Astrocyte of the hippocampus (primary cell): Measurements from ENCODE around the gene MIDN.
"Not testable (repeated sequence)": the region's sequence is repeated elsewhere in the genome, so short reads cannot be mapped to it uniquely, and the experiment has no call there.

ENCODE experiments used
- DNase-seq: peaks from one replicate; pipeline ENCODE4 v3.0.0; 2011; ENCODE audit warnings: low read depth, low spot score

The MIDN gene

GRCh38 chr19:1248139-1248785 lies at the start of gene MIDN:
Gene MIDN, plus strand, starts transcription at chr19:1248583. Its CDS starts 1,714 bp downstream, at chr19:1250297.
- peak; percentile 95 for DNase-seq

GRCh38 chr19:1199531-1199930 lies 48.9 kb upstream of the MIDN start:
- DNase-seq: no peak

- not testable (repeated sequence) for DNase-seq
Observed at GRCh38 chr19:1200614-1201013, 47.8 kb upstream of the MIDN start.

- peak; percentile 99 for DNase-seq
Observed at GRCh38 chr19:1205114-1206099, 43.0 kb upstream of the MIDN start, which contains the start of gene STK11. Gene STK11, plus strand, starts transcription at chr19:1205778. Its CDS starts 1,136 bp downstream, at chr19:1206914.

GRCh38 chr19:1206150-1206863 lies 42.1 kb upstream of the MIDN start:
- DNase-seq: no peak

- DNase-seq: peak; percentile 54
Observed at GRCh38 chr19:1206864-1207450, 41.4 kb upstream of the MIDN start.

- DNase-seq: not testable (repeated sequence)
Observed at GRCh38 chr19:1208830-1209229, 39.6 kb upstream of the MIDN start.

GRCh38 chr19:1210227-1210538 lies 38.2 kb upstream of the MIDN start:
- no peak for DNase-seq

GRCh38 chr19:1211494-1212234 lies 36.7 kb upstream of the MIDN start:
- DNase-seq: no peak

GRCh38 chr19:1213391-1214286 lies 34.7 kb upstream of the MIDN start:
- peak; percentile 62 for DNase-seq

- no peak for DNase-seq
Observed at GRCh38 chr19:1214299-1214861, 34.0 kb upstream of the MIDN start.

GRCh38 chr19:1214862-1215731 lies 33.3 kb upstream of the MIDN start:
- peak; percentile 85 for DNase-seq

GRCh38 chr19:1216756-1217155 lies 31.6 kb upstream of the MIDN start:
- no peak for DNase-seq

- DNase-seq: no peak
Observed at GRCh38 chr19:1217366-1217765, 31.0 kb upstream of the MIDN start.

- DNase-seq: no peak
Observed at GRCh38 chr19:1218751-1219567, 29.4 kb upstream of the MIDN start.

GRCh38 chr19:1219786-1220476 lies 28.5 kb upstream of the MIDN start:
- DNase-seq: no peak

- no peak for DNase-seq
Observed at GRCh38 chr19:1220477-1220930, 27.9 kb upstream of the MIDN start.
